ENCODE data around the gene FDX2.

Gene FDX2

GRCh38 chr19:10299545-10300458 is 16.0 kb downstream of the FDX2 start:
- no peak for DNase-seq

GRCh38 chr19:10295847-10296591 is 19.8 kb downstream of the FDX2 start:
- no peak for DNase-seq

- no peak for DNase-seq
Observed at GRCh38 chr19:10295305-10295846, 20.4 kb downstream of the FDX2 start.

- no peak for DNase-seq
Observed at GRCh38 chr19:10294368-10294697, 21.5 kb downstream of the FDX2 start.

GRCh38 chr19:10293637-10294367 is 22.0 kb downstream of the FDX2 start:
- DNase-seq = no peak

GRCh38 chr19:10292789-10293636 is 22.8 kb downstream of the FDX2 start:
- no peak for DNase-seq

- DNase-seq = no peak
Observed at GRCh38 chr19:10292206-10292788, 23.5 kb downstream of the FDX2 start.

- DNase-seq = no peak
Observed at GRCh38 chr19:10291554-10292205, 24.1 kb downstream of the FDX2 start.

- peak; percentile 8 for DNase-seq
Observed at GRCh38 chr19:10290876-10291553, 24.8 kb downstream of the FDX2 start.

- no peak for DNase-seq
Observed at GRCh38 chr19:10290357-10290875, 25.4 kb downstream of the FDX2 start.

- DNase-seq = no peak
Observed at GRCh38 chr19:10289836-10290356, 25.9 kb downstream of the FDX2 start, which contains the start of gene ICAM5. TSS of gene ICAM5 (plus strand) at chr19:10289952. CDS start at chr19:10290044, 92 bp downstream.

GRCh38 chr19:10289167-10289835 is 26.5 kb downstream of the FDX2 start:
- no peak for DNase-seq

GRCh38 chr19:10288662-10289166 is 27.1 kb downstream of the FDX2 start:
- DNase-seq = peak; percentile 53

GRCh38 chr19:10286803-10287737 is 28.7 kb downstream of the FDX2 start, which contains the start of gene ICAM4:
TSS of gene ICAM4 (plus strand) at chr19:10286955. CDS start at chr19:10287013, 58 bp downstream.
- DNase-seq = no peak

- DNase-seq = no peak
Observed at GRCh38 chr19:10285393-10285792, 30.4 kb downstream of the FDX2 start.

GRCh38 chr19:10284960-10285278 is 30.9 kb downstream of the FDX2 start:
- DNase-seq = no peak

GRCh38 chr19:10284065-10284959 is 31.5 kb downstream of the FDX2 start:
- no peak for DNase-seq
